Osteocyte (in vitro differentiated cells): ENCODE measurements around the gene SYNC. TPM values are rescaled to one million over a fixed set of nuclear protein-coding genes. Genes with fewer than 3 reads are reported as not detected.
"Not testable (repeated sequence)": the region's sequence is repeated elsewhere in the genome, so short reads cannot be mapped to it uniquely, and the experiment has no call there.

Source experiments
- DNase-seq: peaks from one replicate; pipeline ENCODE4 v3.0.0; 2021; ENCODE audit warnings: mixed read lengths; ENCODE audit not compliant: unreplicated experiment; ENCODE audit errors: extremely low spot score
- H3K27ac Mint-ChIP-seq: one replicate; pipeline ENCODE4 v1.8.0; 2021; ENCODE audit warnings: mild to moderate bottlenecking, mixed read lengths; ENCODE audit not compliant: unreplicated experiment
- H3K27me3 Mint-ChIP-seq: one replicate; pipeline ENCODE4 v1.8.0; 2021; ENCODE audit warnings: mixed read lengths; ENCODE audit not compliant: unreplicated experiment
- H3K36me3 Mint-ChIP-seq: one replicate; pipeline ENCODE4 v1.8.0; 2021; ENCODE audit warnings: mixed read lengths; ENCODE audit not compliant: unreplicated experiment
- H3K4me1 Mint-ChIP-seq: one replicate; pipeline ENCODE4 v1.8.0; 2021; ENCODE audit warnings: mixed read lengths; ENCODE audit not compliant: unreplicated experiment
- H3K4me3 Mint-ChIP-seq: one replicate; pipeline ENCODE4 v1.8.0; 2021; ENCODE audit warnings: mild to moderate bottlenecking, moderate library complexity, mixed read lengths; ENCODE audit not compliant: unreplicated experiment
- H3K9me3 Mint-ChIP-seq: one replicate; pipeline ENCODE4 v1.8.0; 2021; ENCODE audit warnings: mixed read lengths; ENCODE audit not compliant: unreplicated experiment
- total RNA-seq: library from RNA; stranded (reverse); gene quantifications from 2 replicates; pipeline ENCODE4 v1.2.1, GENCODE V29; 2021
- TF ChIP-seq, protein P1 (sequence below): fragments of 200-600 bp; sonication (generic); IDR thresholded peaks from 2 replicates; pipeline ENCODE4 v1.5.0; 2021; ENCODE audit warnings: antibody characterized with exemption, mild to moderate bottlenecking, moderate library complexity

Gene SYNC
- total RNA-seq, 1 donor from 2014 or later: 24.6 TPM

GRCh38 chr1:32639489-32640075, 63.0 kb downstream of the SYNC start:
- H3K36me3 Mint-ChIP-seq: no peaks in the 10 kb centered on the region
- DNase-seq: no peak
- H3K4me1 Mint-ChIP-seq: no peaks in the 10 kb centered on the region
- no peak overlapping the region for H3K27ac Mint-ChIP-seq
- TF ChIP-seq, protein P1, sequence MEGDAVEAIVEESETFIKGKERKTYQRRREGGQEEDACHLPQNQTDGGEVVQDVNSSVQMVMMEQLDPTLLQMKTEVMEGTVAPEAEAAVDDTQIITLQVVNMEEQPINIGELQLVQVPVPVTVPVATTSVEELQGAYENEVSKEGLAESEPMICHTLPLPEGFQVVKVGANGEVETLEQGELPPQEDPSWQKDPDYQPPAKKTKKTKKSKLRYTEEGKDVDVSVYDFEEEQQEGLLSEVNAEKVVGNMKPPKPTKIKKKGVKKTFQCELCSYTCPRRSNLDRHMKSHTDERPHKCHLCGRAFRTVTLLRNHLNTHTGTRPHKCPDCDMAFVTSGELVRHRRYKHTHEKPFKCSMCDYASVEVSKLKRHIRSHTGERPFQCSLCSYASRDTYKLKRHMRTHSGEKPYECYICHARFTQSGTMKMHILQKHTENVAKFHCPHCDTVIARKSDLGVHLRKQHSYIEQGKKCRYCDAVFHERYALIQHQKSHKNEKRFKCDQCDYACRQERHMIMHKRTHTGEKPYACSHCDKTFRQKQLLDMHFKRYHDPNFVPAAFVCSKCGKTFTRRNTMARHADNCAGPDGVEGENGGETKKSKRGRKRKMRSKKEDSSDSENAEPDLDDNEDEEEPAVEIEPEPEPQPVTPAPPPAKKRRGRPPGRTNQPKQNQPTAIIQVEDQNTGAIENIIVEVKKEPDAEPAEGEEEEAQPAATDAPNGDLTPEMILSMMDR: no peak
- no peaks in the 10 kb centered on the region for H3K27me3 Mint-ChIP-seq
- no peaks in the 10 kb centered on the region for H3K9me3 Mint-ChIP-seq
- H3K4me3 Mint-ChIP-seq: no peak overlapping the region

- TF ChIP-seq, protein P1: no peak
- Mint-ChIP-seq H3K4me3 (no peak overlapping the region), H3K9me3 (no peaks in the 10 kb centered on the region), H3K4me1 (no peaks in the 10 kb centered on the region), H3K27ac (peak overlapping the region; percentile 20), H3K36me3 (peaks cover 15% of the 10 kb centered on the region), H3K27me3 (no peaks in the 10 kb centered on the region)
- DNase-seq: no peak
Measured at GRCh38 chr1:32636914-32637645, 65.5 kb downstream of the SYNC start.

- Mint-ChIP-seq H3K27me3 (no peaks in the 10 kb centered on the region), H3K36me3 (peaks cover 15% of the 10 kb centered on the region), H3K9me3 (no peaks in the 10 kb centered on the region), H3K27ac (no peak overlapping the region), H3K4me3 (no peak overlapping the region), H3K4me1 (no peaks in the 10 kb centered on the region)
- DNase-seq: no peak
- TF ChIP-seq, protein P1: no peak
Measured at GRCh38 chr1:32635508-32636277, 66.9 kb downstream of the SYNC start.

DNA sequence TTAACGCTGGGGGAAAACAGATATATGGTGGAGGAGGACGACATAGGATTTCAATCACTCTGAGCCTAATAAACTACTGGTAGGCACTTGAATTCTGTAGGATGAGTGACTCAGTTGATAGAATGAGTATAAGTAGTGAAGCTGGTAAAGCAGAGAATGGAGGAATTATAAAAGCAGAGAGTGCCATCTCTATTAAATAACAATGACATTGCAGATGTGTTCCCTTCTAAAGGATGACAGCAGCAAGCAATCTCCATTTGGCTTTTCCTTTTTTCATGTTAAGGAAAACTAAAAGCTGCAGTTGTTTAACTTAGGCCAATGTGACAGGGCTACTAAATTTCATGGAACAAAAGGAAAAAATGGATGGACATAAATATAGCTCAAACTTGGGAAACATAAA, 69.7 kb downstream of the SYNC start:
- Mint-ChIP-seq H3K27me3 (no peaks in the 10 kb centered on the region), H3K27ac (no peak overlapping the region), H3K4me1 (no peaks in the 10 kb centered on the region), H3K4me3 (no peak overlapping the region), H3K36me3 (peaks cover 20% of the 10 kb centered on the region), H3K9me3 (no peaks in the 10 kb centered on the region)
- TF ChIP-seq, protein P1: no peak
- no peak for DNase-seq

- H3K27ac Mint-ChIP-seq, H3K4me3 Mint-ChIP-seq, H3K4me1 Mint-ChIP-seq, H3K27me3 Mint-ChIP-seq, H3K9me3 Mint-ChIP-seq, DNase-seq: not testable (repeated sequence)
- H3K36me3 Mint-ChIP-seq: peaks cover 30% of the 10 kb centered on the region
Measured at GRCh38 chr1:32630173-32630572, 72.4 kb downstream of the SYNC start.

Other genes starting within 250 kb of the SYNC start
- gene ZBTB8B, start 237.7 kb downstream of the SYNC start, total RNA-seq: 0.08 and 0.10 TPM in 2 replicates
- 10.7 and 11.5 TPM in 2 replicates for gene ZBTB8A, start 163.3 kb downstream of the SYNC start, total RNA-seq
- gene ZBTB8OS, start 52.2 kb downstream of the SYNC start, total RNA-seq: 33.2 and 37.0 TPM in 2 replicates
- 244 and 254 TPM in 2 replicates for gene RBBP4, start 51.6 kb downstream of the SYNC start, total RNA-seq
- gene YARS1, start 114.6 kb upstream of the SYNC start, total RNA-seq: 177 and 191 TPM in 2 replicates
- 49.8 and 54.4 TPM in 2 replicates for gene S100PBP, start 114.9 kb upstream of the SYNC start, total RNA-seq
- gene FNDC5, start 168.1 kb upstream of the SYNC start, total RNA-seq: 2.0 and 3.2 TPM in 2 replicates
- not detected in 2 replicates for gene HPCA, start 183.7 kb upstream of the SYNC start, total RNA-seq
- gene TMEM54, start 198.6 kb upstream of the SYNC start, total RNA-seq: 7.3 and 9.8 TPM in 2 replicates